Lower lobe of right lung (tissue), 2 donors: Measurements from ENCODE around the gene PLIN4. TPM values are rescaled to one million over a fixed set of nuclear protein-coding genes. Genes with fewer than 3 reads are reported as not detected.
A peak's percentile ranks its signal among the peaks of the same experiment; 100 is the strongest.
"Not testable (repeated sequence)": the region's sequence is repeated elsewhere in the genome, so short reads cannot be mapped to it uniquely, and the experiment has no call there.

Source experiments
- ATAC-seq, 2 donors: fragments of 200-7000 bp; cut with Tn5 transposase; one replicate each; pipeline ENCODE4 v1.9.1; 2020 to 2022; ENCODE audit warnings: mild to moderate bottlenecking in 2 of 2, moderate library complexity in 2 of 2
- DNase-seq: peaks from one replicate; pipeline ENCODE4 v3.0.0-alpha.2; 2020
- H3K27ac ChIP-seq: fragments of 200-600 bp; one replicate; pipeline ENCODE4 v1.8.0; 2022
- H3K27me3 ChIP-seq: fragments of 200-600 bp; one replicate; pipeline ENCODE4 v1.8.0; 2022; ENCODE audit warnings: low read depth
- H3K36me3 ChIP-seq: fragments of 200-600 bp; one replicate; pipeline ENCODE4 v1.8.0; 2022; ENCODE audit warnings: mild to moderate bottlenecking
- H3K4me1 ChIP-seq: fragments of 200-600 bp; one replicate; pipeline ENCODE4 v1.8.0; 2022
- H3K4me3 ChIP-seq: fragments of 200-600 bp; one replicate; pipeline ENCODE4 v1.8.0; 2022; ENCODE audit warnings: mild to moderate bottlenecking
- H3K9me3 ChIP-seq: fragments of 200-600 bp; one replicate; pipeline ENCODE4 v1.8.0; 2022
- CTCF ChIP-seq: fragments of 200-600 bp; IDR thresholded peaks from one replicate; pipeline ENCODE4 v1.8.0; 2022; ENCODE audit warnings: antibody characterized with exemption, mild to moderate bottlenecking
- intact Hi-C: fragments of 100-400 bp; cut with DNase I; formaldehyde crosslinking; loops from one replicate; pipeline ENCODE4 v1.11.0; 2022
- long read RNA-seq: library from polyadenylated mRNA; unstranded; transcript quantifications from one replicate; pipeline ENCODE4 v2.0.0, GENCODE V29; 2021
- total RNA-seq: library from RNA; stranded (reverse); fragmentation: NEBNext Ultra II Directional; extraction: Animal tissue kit (Norgen Biotek cat#: 25700); gene quantifications from one replicate; pipeline ENCODE4 v1.2.1, GENCODE V29; 2021
- donor health status: DM: no; HTN: yes; CAD: no; lungs with severe emphysema.

Gene PLIN4
- total RNA-seq, result 4.6 TPM
- long read RNA-seq, partial matches to known transcripts, result 5 of 18 reads
- long read RNA-seq, other reads (novel, unspliced or antisense), result 13 of 18 reads

GRCh38 chr19:4518345-4519171, at the start of gene PLIN4:
Gene PLIN4 (minus strand): TSS chr19:4518486. CDS start chr19:4518272, 214 bp downstream.
- Histone ChIP-seq H3K4me3 (no peak within 1 kb of the TSS), H3K27me3 (peaks cover 8% of the 10 kb centered on the region), H3K4me1 (peaks cover 3% of the 10 kb centered on the region), H3K36me3 (no peaks in the 10 kb centered on the region), H3K9me3 (no peaks in the 10 kb centered on the region), H3K27ac (no peak within 1 kb of the TSS)
- TF ChIP-seq CTCF, result no peak
- ATAC-seq (peak; percentile 19 to 28), DNase-seq (no peak)
- intact Hi-C loops, result no loop called here

GRCh38 chr19:4567584-4568071, 49.3 kb upstream of the PLIN4 start:
- Histone ChIP-seq H3K27me3 (no peaks in the 10 kb centered on the region), H3K4me3 (no peak overlapping the region), H3K4me1 (peaks cover 8% of the 10 kb centered on the region), H3K27ac (no peak overlapping the region), H3K36me3 (no peaks in the 10 kb centered on the region), H3K9me3 (no peaks in the 10 kb centered on the region)
- ATAC-seq (peak; percentile 64 to 84), DNase-seq (peak; percentile 76)
- intact Hi-C loops, result no loop called here
- peak; percentile 70 for TF ChIP-seq CTCF

- DNase-seq (no peak), ATAC-seq (no peak)
- H3K27me3 ChIP-seq, result no peaks in the 10 kb centered on the region
- H3K27ac ChIP-seq, result no peak overlapping the region
- H3K9me3 ChIP-seq, result no peaks in the 10 kb centered on the region
- peaks cover 8% of the 10 kb centered on the region for H3K4me1 ChIP-seq
- intact Hi-C loops, result no loop called here
- no peak for TF ChIP-seq CTCF
- H3K36me3 ChIP-seq, result no peaks in the 10 kb centered on the region
- no peak overlapping the region for H3K4me3 ChIP-seq
These were observed 48.2 kb upstream of the PLIN4 start for GRCh38 chr19:4566402-4567051.

GRCh38 chr19:4563562-4563961, 45.3 kb upstream of the PLIN4 start:
- peak; percentile 52 to 78 for ATAC-seq
- intact Hi-C loops, H3K27me3 ChIP-seq, H3K36me3 ChIP-seq, H3K9me3 ChIP-seq, H3K4me3 ChIP-seq, H3K27ac ChIP-seq, DNase-seq: not testable (repeated sequence)
- H3K4me1 ChIP-seq, result peaks cover 16% of the 10 kb centered on the region

GRCh38 chr19:4562085-4562484, 43.8 kb upstream of the PLIN4 start:
- intact Hi-C loops, H3K4me3 ChIP-seq, H3K27me3 ChIP-seq, H3K36me3 ChIP-seq, DNase-seq, H3K27ac ChIP-seq, H3K9me3 ChIP-seq: not testable (repeated sequence)
- peaks cover 21% of the 10 kb centered on the region for H3K4me1 ChIP-seq
- peak; percentile 52 to 80 for ATAC-seq

- intact Hi-C loops, result no loop called here
- TF ChIP-seq CTCF, result no peak
- H3K4me3 ChIP-seq, result peak within 1 kb of the TSS; percentile 57
- DNase-seq (peak; percentile 75), ATAC-seq (peak in 1 of 2 donors; percentile 50)
- H3K27me3 ChIP-seq, result no peaks in the 10 kb centered on the region
- H3K36me3 ChIP-seq, result peaks cover 13% of the 10 kb centered on the region
- peaks cover 18% of the 10 kb centered on the region for H3K4me1 ChIP-seq
- H3K27ac ChIP-seq, result peak within 1 kb of the TSS; percentile 73
- no peaks in the 10 kb centered on the region for H3K9me3 ChIP-seq
These were observed 41.3 kb upstream of the PLIN4 start, which contains the start of gene SEMA6B for GRCh38 chr19:4559569-4559968. Gene SEMA6B (minus strand): TSS chr19:4559684. CDS start chr19:4558457, 1,227 bp downstream.
